Ascending aorta (tissue), 2 donors: ENCODE results near the gene GNG13. TPM values are rescaled to one million over a fixed set of nuclear protein-coding genes. Genes with fewer than 3 reads are reported as not detected.

Experiments used
- DNase-seq, 2 donors: peaks; one replicate each; pipeline ENCODE4 v3.0.0-alpha.2; 2019; ENCODE audit warnings: low spot score in 2 of 2
- H3K27ac ChIP-seq, 2 donors: fragments of 200-600 bp; sonication (generic); one replicate each; pipeline ENCODE4 v1.5.1; 2016 to 2017; ENCODE audit warnings: mild to moderate bottlenecking in 1 of 2
- H3K27me3 ChIP-seq: fragments of 200-600 bp; sonication (generic); one replicate; pipeline ENCODE4 v1.5.1; 2017
- H3K36me3 ChIP-seq, 2 donors: fragments of 200-600 bp; sonication (generic); one replicate each; pipeline ENCODE4 v1.5.1; 2016
- H3K4me1 ChIP-seq, 2 donors: fragments of 200-600 bp; sonication (generic); one replicate each; pipeline ENCODE4 v1.5.1; 2016 to 2017; ENCODE audit warnings: mild to moderate bottlenecking in 1 of 2
- H3K4me3 ChIP-seq, 2 donors: fragments of 200-600 bp; sonication (generic); one replicate each; pipeline ENCODE4 v1.5.1; 2016 to 2017; ENCODE audit warnings: mild to moderate bottlenecking in 1 of 2
- H3K9me3 ChIP-seq, 2 donors: fragments of 200-600 bp; sonication (generic); one replicate each; pipeline ENCODE4 v1.5.1; 2016
- CTCF ChIP-seq, 3 experiments: fragments of 200-600 bp in 2 of 3; fragments of 450-650 bp in 1 of 3; sonication (generic) in 2 of 3; IDR thresholded peaks; one replicate each; pipeline ENCODE4 v1.5.1; 2016 to 2019; ENCODE audit warnings: antibody characterized with exemption in 3 of 3, mild to moderate bottlenecking in 1 of 3, moderate library complexity in 1 of 3
- intact Hi-C: fragments of 100-400 bp; cut with DNase I; formaldehyde crosslinking; loops from one replicate; pipeline ENCODE4 v1.15.1; 2023
- total RNA-seq: library from RNA; depleted of rRNA; stranded (reverse); fragments of >200 nt; gene quantifications from one replicate; pipeline ENCODE4 v1.1.0, GENCODE V29; 2016

GNG13 gene
- not detected for total RNA-seq

- intact Hi-C loops: no loop called here
- peaks cover 14% of the 10 kb centered on the region for H3K27me3 ChIP-seq
Measured at GRCh38 chr16:799948-800833, at the start of gene GNG13. Gene GNG13, minus strand, starts transcription at chr16:800734. Its CDS starts 1,657 bp downstream, at chr16:799077.

DNA sequence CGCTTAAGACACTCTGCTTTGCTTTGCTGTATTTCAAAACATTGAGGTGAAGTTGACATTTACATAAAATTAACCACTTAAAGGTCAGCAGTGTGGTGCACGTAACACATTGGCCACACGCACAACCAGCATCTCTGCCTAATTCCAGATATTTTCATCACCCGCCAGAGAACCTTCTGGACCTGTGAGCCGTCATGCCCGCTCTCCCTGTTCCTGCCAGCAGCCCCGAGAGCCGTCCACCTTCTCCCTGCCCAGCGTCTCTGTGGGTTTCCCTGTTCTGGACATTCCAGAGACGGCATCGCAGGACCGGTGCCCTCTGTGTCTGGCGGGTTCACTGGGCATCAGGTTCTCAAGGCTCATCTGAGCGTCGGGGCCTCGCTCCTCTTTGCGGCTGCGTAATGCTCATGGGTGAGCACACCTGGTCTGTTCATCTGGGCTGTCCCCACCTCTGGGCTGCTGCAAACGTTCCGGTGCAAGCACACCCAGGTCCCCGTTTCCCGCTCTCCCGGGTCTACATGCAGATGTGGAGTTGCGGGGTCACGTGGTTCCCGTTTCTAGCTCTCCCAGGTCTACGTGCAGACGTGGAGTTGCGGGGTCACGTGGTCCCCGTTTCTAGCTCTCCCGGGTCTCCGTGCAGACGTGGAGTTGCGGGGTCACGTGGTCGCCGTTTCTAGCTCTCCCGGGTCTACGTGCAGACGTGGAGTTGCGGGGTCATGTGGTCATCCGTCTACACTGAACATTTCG is 48.1 kb upstream of the GNG13 start:
- no peaks in the 10 kb centered on the region for H3K9me3 ChIP-seq
- no peak overlapping the region for H3K27ac ChIP-seq

More at GRCh38 chr16:799948-800833, at the start of gene GNG13:
- no peaks in the 10 kb centered on the region for H3K36me3 ChIP-seq
- H3K9me3 ChIP-seq: no peaks in the 10 kb centered on the region
- H3K27ac ChIP-seq: no peak within 1 kb of the TSS
- no peak within 1 kb of the TSS for H3K4me3 ChIP-seq
- no peak for TF ChIP-seq CTCF (IDR thresholded peaks at IDR 0.05)
- H3K4me1 ChIP-seq: no peaks in the 10 kb centered on the region
- DNase-seq: no peak

GRCh38 chr16:847681-848445 is 47.3 kb upstream of the GNG13 start:
- H3K27me3 ChIP-seq: no peaks in the 10 kb centered on the region
- H3K4me3 ChIP-seq: no peak overlapping the region
- no peaks in the 10 kb centered on the region for H3K36me3 ChIP-seq
- no peak for DNase-seq
- intact Hi-C loops: no loop called here
- H3K9me3 ChIP-seq: no peaks in the 10 kb centered on the region
- H3K4me1 ChIP-seq: no peaks in the 10 kb centered on the region
- TF ChIP-seq CTCF (IDR thresholded peaks at IDR 0.05): no peak
- H3K27ac ChIP-seq: no peak overlapping the region

More for the DNA sequence above, 48.1 kb upstream of the GNG13 start:
- H3K4me3 ChIP-seq: no peak overlapping the region
- intact Hi-C loops: no loop called here
- H3K4me1 ChIP-seq: no peaks in the 10 kb centered on the region
- no peak for TF ChIP-seq CTCF (IDR thresholded peaks at IDR 0.05)
- no peak for DNase-seq
- no peaks in the 10 kb centered on the region for H3K36me3 ChIP-seq
- no peaks in the 10 kb centered on the region for H3K27me3 ChIP-seq

DNA sequence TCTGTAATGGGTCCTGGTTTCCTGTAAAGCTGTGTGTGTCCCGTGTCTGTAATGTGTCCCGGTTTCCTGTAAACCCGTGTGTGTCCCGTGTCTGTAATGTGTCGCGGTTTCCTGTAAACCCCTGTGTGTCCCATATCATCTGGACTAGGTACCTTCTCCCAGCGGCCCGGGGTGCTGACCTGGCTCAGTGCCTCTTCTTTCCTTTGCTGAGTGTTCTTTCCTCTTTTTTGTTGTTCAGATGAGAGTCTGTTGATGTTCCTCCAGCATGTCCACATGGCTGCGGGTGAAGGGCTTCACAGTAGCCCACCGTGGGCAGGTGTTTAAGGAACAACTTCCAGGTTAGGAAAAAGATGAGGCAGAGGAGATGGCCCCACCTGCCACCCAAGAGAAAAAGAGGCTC is 46.6 kb upstream of the GNG13 start:
- Histone ChIP-seq H3K4me1 (no peaks in the 10 kb centered on the region), H3K36me3 (no peaks in the 10 kb centered on the region), H3K9me3 (no peaks in the 10 kb centered on the region), H3K4me3 (no peak overlapping the region), H3K27ac (no peak overlapping the region), H3K27me3 (no peaks in the 10 kb centered on the region)
- no peak for DNase-seq
- intact Hi-C loops: no loop called here
- no peak for TF ChIP-seq CTCF (IDR thresholded peaks at IDR 0.05)

DNA sequence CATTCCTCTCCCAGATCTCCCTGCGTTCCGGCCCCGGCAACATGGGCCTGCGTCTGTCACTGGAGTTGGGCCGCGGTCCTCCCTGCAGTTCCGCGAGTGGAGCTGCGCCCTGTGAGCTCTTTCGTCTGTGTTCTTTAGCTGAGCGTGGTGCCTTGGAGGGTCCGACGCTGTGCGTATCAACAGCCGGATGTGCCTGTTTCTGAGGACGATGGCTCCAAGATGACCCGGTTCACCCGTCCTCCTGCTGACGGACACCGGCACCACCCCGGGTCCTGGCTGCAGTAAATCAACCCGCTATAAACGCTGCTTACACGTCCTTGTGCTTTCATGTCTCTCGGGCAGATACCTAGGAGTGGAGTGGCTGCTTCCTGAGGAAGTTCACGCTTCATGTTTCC is 44.8 kb upstream of the GNG13 start:
- Histone ChIP-seq H3K27me3 (no peaks in the 10 kb centered on the region), H3K36me3 (no peaks in the 10 kb centered on the region), H3K27ac (no peak overlapping the region), H3K4me1 (no peaks in the 10 kb centered on the region), H3K4me3 (no peak overlapping the region), H3K9me3 (no peaks in the 10 kb centered on the region)
- no peak for DNase-seq
- no peak for TF ChIP-seq CTCF (IDR thresholded peaks at IDR 0.05)
- intact Hi-C loops: no loop called here
